ENCODE data around the gene ENC1. TPM values are rescaled to one million over a fixed set of nuclear protein-coding genes. Genes with fewer than 3 reads are reported as not detected.

Gene ENC1
- polyA plus RNA-seq, 2 of the 4 experiments (the other 2 are of a cell fraction) = 17.0 to 20.0 TPM

DNA sequence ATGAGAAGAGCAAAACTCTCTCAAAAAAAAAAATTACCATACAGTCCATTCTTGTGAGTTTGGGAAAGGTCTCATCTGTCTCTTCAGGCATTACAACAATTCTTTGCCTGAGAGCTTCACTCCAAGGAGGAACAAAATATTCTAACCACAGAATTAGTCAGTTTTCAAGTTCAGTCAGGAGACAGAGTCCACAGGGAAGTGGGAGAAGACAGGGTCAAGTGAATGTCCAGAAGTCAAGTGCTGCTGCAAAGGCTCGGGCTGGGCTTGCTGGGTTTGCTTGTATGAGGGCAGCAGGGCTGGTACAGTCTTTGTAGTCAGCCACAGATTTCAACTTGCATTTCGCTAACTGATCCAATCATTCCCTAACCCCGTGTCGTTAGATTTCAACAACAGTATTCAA, 26.9 kb upstream of the ENC1 start:
- TF ChIP-seq KDM1A (IDR thresholded peaks at IDR 0.05; ENCODE audit: low read depth) = no peak
- no peak for TF ChIP-seq ESRRA (IDR thresholded peaks at IDR 0.05; ENCODE audit: borderline replicate concordance, low read length)
- TF ChIP-seq BHLHE40 (IDR thresholded peaks at IDR 0.05; ENCODE audit: low read depth, low read length) = no peak
- no peak for TF ChIP-seq FOXS1 (CRISPR knock-in tag; IDR thresholded peaks at IDR 0.05)
- TF ChIP-seq, protein P1, sequence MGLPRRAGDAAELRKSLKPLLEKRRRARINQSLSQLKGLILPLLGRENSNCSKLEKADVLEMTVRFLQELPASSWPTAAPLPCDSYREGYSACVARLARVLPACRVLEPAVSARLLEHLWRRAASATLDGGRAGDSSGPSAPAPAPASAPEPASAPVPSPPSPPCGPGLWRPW (IDR thresholded peaks at IDR 0.05) = no peak
- TF ChIP-seq CEBPB (IDR thresholded peaks at IDR 0.05) = no peak
- TF ChIP-seq RCOR1 (IDR thresholded peaks at IDR 0.05; ENCODE audit: low read depth, low read length) = no peak
- no peak for TF ChIP-seq SMC3 (IDR thresholded peaks at IDR 0.05)
- TF ChIP-seq HOXB5 (CRISPR knock-in tag; IDR thresholded peaks at IDR 0.05) = no peak
- TF ChIP-seq, protein P2, sequence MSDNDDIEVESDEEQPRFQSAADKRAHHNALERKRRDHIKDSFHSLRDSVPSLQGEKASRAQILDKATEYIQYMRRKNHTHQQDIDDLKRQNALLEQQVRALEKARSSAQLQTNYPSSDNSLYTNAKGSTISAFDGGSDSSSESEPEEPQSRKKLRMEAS (IDR thresholded peaks at IDR 0.05) = no peak
- TF ChIP-seq HOXB13 (CRISPR knock-in tag; IDR thresholded peaks at IDR 0.05; ENCODE audit: low read depth) = no peak
- no peak for TF ChIP-seq JUNB (IDR thresholded peaks at IDR 0.05)
- no peak for TF ChIP-seq CBX2 (IDR thresholded peaks at IDR 0.05; ENCODE audit: borderline replicate concordance, low read depth)
- TF ChIP-seq MYC (IDR thresholded peaks at IDR 0.05; ENCODE audit: borderline replicate concordance, low read length) = no peak
- no peak for TF ChIP-seq MAFK (IDR thresholded peaks at IDR 0.05; ENCODE audit: partially characterized antibody)
- no peak for TF ChIP-seq FOSB (CRISPR knock-in tag; IDR thresholded peaks at IDR 0.05)
- TF ChIP-seq RFX5 (IDR thresholded peaks at IDR 0.05) = no peak
- no peak for TF ChIP-seq TFCP2L1 (CRISPR knock-in tag; IDR thresholded peaks at IDR 0.05)
- no peak for TF ChIP-seq MAZ (IDR thresholded peaks at IDR 0.05; ENCODE audit: borderline replicate concordance, low read depth, low read length)
- TF ChIP-seq, protein P3, sequence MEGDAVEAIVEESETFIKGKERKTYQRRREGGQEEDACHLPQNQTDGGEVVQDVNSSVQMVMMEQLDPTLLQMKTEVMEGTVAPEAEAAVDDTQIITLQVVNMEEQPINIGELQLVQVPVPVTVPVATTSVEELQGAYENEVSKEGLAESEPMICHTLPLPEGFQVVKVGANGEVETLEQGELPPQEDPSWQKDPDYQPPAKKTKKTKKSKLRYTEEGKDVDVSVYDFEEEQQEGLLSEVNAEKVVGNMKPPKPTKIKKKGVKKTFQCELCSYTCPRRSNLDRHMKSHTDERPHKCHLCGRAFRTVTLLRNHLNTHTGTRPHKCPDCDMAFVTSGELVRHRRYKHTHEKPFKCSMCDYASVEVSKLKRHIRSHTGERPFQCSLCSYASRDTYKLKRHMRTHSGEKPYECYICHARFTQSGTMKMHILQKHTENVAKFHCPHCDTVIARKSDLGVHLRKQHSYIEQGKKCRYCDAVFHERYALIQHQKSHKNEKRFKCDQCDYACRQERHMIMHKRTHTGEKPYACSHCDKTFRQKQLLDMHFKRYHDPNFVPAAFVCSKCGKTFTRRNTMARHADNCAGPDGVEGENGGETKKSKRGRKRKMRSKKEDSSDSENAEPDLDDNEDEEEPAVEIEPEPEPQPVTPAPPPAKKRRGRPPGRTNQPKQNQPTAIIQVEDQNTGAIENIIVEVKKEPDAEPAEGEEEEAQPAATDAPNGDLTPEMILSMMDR (IDR thresholded peaks at IDR 0.05) = no peak
- no peak overlapping the region for H3K27ac ChIP-seq
- ATAC-seq = no peak
- ChIA-PET POLR2A (no interaction called here), CTCF (interaction anchor here (0.6 to 1.1 kb wide), 3 partner anchors 9 to 252 kb away, joined by 3 to 5 read pairs (median 3); no protein-coding TSS in a partner anchor)
- no peak overlapping the region for H3K4me3 ChIP-seq
- H3K4me1 ChIP-seq = no peaks in the 10 kb centered on the region
- H3K4me2 ChIP-seq = no peak overlapping the region
- 58% methylated on average over 4 of the region's 4 CpGs for WGBS (ENCODE audit: missing lambda C conversion rate)
- DNase-seq (ENCODE audit: low read depth in 1 of 2, low spot score in 1 of 2) = no peak
- FAIRE-seq = no peak
- no peaks in the 10 kb centered on the region for H3K9me3 ChIP-seq

DNA sequence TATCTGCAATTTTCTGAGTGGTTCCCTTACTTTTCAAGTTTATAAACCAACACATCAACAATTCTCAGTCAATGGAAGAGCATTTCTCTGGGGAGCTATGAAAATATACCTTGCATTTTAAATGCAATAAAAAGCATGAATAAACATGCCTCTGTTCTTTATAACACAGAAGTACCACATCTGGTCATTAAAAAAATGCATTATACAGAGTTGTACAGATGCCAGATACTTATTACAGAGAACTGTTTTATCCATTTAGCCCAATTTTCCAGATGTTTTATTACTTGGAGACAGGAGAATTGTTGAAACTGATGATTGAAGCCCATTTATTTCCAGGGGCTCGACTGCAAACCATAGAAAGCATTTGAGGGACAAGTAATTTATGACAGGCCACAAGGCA, 25.3 kb upstream of the ENC1 start:
- ChIA-PET CTCF (interaction anchor here (1.1 to 1.2 kb wide), 2 partner anchors 95 to 253 kb away, joined by 3 to 4 read pairs; no protein-coding TSS in a partner anchor), POLR2A (no interaction called here)
- Histone ChIP-seq H3K4me1 (no peaks in the 10 kb centered on the region), H3K27ac (no peak overlapping the region), H3K4me2 (no peak overlapping the region), H3K4me3 (no peak overlapping the region), H3K9me3 (no peaks in the 10 kb centered on the region)
- TF ChIP-seq EHF (CRISPR knock-in tag; IDR thresholded peaks at IDR 0.05) (no peak), RAD21 (conservative IDR thresholded peaks at IDR 0.05 in 1 of 2, IDR thresholded peaks at IDR 0.05 in 1 of 2) (no peak), HEYL (CRISPR knock-in tag; IDR thresholded peaks at IDR 0.05) (no peak), HOXA7 (CRISPR knock-in tag; IDR thresholded peaks at IDR 0.05) (no peak), EP300 (IDR thresholded peaks at IDR 0.05) (no peak), SREBF2 (IDR thresholded peaks at IDR 0.05) (no peak), RFX5 (IDR thresholded peaks at IDR 0.05) (no peak), NPAS2 (CRISPR knock-in tag; IDR thresholded peaks at IDR 0.05; ENCODE audit: borderline replicate concordance) (no peak), KDM5A (IDR thresholded peaks at IDR 0.05) (no peak), MAFK (IDR thresholded peaks at IDR 0.05; ENCODE audit: partially characterized antibody) (no peak), MAZ (IDR thresholded peaks at IDR 0.05; ENCODE audit: borderline replicate concordance, low read depth, low read length) (no peak)
- TF ChIP-seq, protein P2 (IDR thresholded peaks at IDR 0.05) = no peak
- TF ChIP-seq, protein P4, sequence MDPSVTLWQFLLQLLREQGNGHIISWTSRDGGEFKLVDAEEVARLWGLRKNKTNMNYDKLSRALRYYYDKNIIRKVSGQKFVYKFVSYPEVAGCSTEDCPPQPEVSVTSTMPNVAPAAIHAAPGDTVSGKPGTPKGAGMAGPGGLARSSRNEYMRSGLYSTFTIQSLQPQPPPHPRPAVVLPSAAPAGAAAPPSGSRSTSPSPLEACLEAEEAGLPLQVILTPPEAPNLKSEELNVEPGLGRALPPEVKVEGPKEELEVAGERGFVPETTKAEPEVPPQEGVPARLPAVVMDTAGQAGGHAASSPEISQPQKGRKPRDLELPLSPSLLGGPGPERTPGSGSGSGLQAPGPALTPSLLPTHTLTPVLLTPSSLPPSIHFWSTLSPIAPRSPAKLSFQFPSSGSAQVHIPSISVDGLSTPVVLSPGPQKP (IDR thresholded peaks at IDR 0.05; ENCODE audit: low read depth, low read length) = no peak
- no peak for ATAC-seq
- no peak for FAIRE-seq
- no peak for DNase-seq (ENCODE audit: low read depth in 1 of 2, low spot score in 1 of 2)
- 37% methylated on average over 1 of the region's 1 CpG for WGBS (ENCODE audit: missing lambda C conversion rate)

Data from A549 (cell line).